HL-60 (cell line): ENCODE data around the gene SPATS2.

Experiments
- CTCF ChIP-seq: IDR thresholded peaks from one replicate; pipeline ENCODE4 v1.5.1; 2011; ENCODE audit warnings: low read length, control low read depth, inconsistent platforms; ENCODE audit not compliant: insufficient read depth
- GABPA ChIP-seq: IDR thresholded peaks from 2 replicates; pipeline ENCODE4 v1.6.1; 2012; ENCODE audit warnings: low read depth
- POLR2AphosphoS5 ChIP-seq: IDR thresholded peaks from 2 replicates; pipeline ENCODE4 v1.6.1; 2012; ENCODE audit warnings: low read depth
- REST ChIP-seq: IDR thresholded peaks from 2 replicates; pipeline ENCODE4 v1.6.1; 2012; ENCODE audit warnings: low read depth; ENCODE audit not compliant: insufficient replicate concordance
- SPI1 ChIP-seq: IDR thresholded peaks from 2 replicates; pipeline ENCODE4 v1.6.1; 2012; ENCODE audit warnings: low read depth, mild to moderate bottlenecking, borderline replicate concordance

- TF ChIP-seq CTCF (no peak), REST (no peak), SPI1 (no peak), POLR2AphosphoS5 (no peak), GABPA (no peak)
Measured at GRCh38 chr12:49496417-49497360, 129.4 kb downstream of the SPATS2 start.
